Stimulated activated CD4-positive, alpha-beta T cell treated with anti-CD3 and anti-CD28 coated beads, TNF-alpha, amount 100 ng/mL, for 24 hours (primary cell): Measurements from ENCODE around the gene PGAM2.

Experiments
- DNase-seq, 3 experiments: peaks; one replicate each; pipeline ENCODE4 v3.0.0-alpha.2; 2020; ENCODE audit warnings: low read depth in 3 of 3

Gene PGAM2

GRCh38 chr7:44085546-44085945, 20.2 kb upstream of the PGAM2 start:
- DNase-seq, result no peak

GRCh38 chr7:44084701-44085100, 19.3 kb upstream of the PGAM2 start:
- no peak for DNase-seq

- DNase-seq, result no peak
These were observed 18.4 kb upstream of the PGAM2 start for GRCh38 chr7:44083796-44084195.

- DNase-seq, result peak; percentile 96 to 98 (median 97)
These were observed 17.3 kb upstream of the PGAM2 start for GRCh38 chr7:44082541-44083207.

DNA sequence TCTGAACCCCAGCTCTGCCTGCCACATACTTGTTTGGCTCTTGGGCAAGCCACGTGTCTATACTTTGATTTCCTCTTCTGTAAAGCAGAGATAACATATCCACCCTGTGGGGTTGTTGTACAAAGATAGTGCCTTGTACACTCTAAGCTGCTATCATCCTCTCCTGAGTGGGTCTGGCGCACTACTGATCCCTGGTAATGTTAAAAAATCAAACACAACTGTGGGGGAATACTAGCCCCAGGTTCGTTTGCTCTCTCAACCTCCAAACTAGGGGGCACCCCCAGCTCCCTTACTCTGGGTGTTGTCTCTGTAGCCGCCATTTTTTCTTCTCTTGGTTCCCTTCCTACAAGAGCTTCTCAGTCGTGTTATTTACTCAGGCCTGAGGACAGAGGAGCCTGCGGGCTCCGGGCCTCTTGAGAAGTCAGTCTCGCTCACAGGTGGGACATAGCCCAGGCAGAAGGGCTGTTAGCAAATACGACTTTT, 15.9 kb upstream of the PGAM2 start:
- DNase-seq, result no peak

GRCh38 chr7:44080686-44081265, 15.4 kb upstream of the PGAM2 start:
- DNase-seq, result no peak

DNA sequence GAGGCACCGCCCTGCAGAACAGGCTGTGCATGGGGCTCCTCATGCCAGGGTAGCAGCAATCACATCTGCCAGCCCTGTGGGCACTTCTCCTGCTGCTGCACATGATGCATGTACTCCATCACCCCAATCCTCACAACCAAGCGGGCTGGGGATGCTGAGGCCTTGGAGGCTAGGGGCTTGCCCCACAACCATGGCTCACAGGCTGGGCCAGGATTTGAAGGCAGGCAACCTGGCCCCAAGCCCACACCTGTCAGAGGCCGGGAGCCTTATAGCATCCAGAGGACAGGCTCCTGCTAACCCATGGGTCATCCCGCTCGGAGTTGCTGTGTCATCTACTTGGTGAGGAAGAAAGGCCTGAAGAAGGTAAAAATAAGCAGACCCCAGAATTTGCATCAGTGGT, 14.8 kb upstream of the PGAM2 start:
- DNase-seq, result no peak

DNA sequence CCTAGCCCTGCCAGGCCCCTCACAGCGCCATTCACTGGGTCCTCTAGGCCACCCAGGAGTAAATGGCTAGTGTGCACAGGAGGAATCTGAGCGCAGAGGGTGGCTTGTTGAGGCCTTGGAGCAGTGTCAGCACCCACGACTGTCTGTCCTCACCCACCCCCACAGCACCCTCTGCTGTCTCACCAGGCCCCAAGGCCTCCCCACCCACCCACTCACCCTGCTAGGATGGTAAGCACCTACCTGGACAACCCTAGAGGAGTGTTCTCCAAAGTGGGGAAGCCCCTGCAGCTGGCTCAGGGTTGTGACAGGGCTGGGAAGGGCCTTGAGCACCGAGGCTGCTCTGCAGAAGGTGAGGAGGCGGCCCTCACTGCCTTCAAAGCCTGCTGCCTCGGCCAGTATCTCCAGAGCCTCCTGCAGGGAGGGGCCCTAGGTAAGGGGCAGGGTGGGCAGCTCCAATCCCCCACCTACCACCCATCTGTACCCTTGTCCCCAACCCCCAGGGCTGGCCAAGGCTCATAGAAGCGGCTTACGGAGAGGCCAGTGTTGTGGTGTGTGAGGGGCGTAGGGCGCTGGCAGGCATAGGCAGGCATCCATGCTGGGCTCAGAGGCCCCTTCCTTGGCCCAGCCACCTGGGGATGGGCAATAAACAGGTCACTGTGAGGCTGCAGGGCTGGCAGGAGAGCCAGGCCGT, 14.1 kb upstream of the PGAM2 start:
- no peak for DNase-seq

GRCh38 chr7:44078521-44078920, 13.2 kb upstream of the PGAM2 start:
- no peak for DNase-seq

DNA sequence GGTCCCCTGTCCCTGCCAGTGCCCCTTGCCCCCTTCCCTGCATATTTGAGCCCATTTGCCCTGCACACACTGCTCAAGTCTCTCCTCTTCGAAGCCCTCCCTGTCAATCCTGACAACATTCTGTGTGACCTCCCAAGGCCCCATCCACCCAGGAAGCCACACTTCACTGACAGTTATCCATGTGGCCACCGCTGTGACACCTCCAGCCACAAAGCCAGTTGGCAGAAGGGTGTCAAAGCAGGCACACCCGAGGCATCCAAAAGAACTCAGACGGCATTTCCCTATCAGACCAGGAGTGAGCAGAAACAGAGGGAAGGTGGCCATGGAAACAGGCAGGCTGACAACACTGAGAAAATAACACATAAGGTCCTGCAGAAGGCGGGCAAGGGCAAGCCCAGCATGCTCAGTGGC, 12.3 kb upstream of the PGAM2 start:
- DNase-seq, result no peak

DNA sequence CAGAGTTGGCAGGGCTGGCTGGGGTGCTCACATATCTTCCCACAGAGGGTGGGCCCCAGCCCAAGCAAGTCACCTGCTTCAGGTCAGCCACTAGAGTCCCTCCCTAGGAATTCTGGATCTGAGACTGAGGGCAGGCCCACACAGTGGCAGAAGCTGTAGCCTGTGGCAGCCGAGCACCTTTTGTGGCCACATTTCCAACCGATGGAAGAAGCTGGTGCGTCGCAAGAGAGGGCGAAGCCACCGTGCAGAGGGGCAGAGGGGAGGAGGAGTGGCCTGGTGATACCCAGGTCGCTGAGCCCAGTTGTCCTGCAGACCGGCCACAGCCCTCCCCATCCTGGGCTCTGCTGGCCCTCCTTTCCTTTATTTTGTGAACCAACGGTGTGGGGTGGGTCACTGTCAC, 11.7 kb upstream of the PGAM2 start:
- DNase-seq, result no peak

DNA sequence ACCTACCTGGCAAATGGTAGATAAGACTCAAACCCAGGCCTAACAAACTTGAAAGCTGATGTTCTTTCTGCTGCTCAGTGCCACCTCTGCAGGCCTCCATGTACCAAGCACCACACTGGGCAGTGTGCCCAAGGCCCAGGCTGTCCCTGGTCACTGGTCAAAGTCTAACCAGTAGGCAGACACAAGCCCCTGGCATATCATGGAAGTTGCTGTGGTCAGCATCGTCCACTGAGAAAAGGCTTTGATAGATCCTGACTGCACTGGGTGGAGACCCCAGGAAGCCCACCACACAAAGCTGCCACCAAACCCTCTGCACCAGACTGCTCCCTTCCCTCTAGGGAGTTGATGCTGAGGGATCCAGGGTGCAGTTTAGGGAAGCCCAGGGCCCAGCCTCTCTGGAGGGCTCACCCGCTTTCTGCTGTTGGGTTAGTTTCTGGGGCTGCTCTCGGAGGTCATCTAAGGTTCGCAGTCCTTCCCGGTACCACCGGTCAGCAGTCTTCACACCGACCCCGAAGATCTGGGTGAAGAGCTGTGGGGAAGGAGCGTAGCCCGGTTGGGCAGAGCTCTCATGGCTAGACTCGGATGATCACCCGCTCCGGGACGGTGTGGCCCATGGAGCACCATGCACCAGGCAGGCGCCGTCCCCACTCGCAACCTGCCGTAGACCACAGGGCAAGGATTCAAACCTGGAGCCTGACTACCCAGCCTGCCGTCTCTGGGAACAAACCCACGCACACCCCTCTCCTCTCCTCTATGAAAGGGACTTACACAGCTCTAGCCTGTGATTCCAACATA, 10.9 kb upstream of the PGAM2 start:
- no peak for DNase-seq

DNA sequence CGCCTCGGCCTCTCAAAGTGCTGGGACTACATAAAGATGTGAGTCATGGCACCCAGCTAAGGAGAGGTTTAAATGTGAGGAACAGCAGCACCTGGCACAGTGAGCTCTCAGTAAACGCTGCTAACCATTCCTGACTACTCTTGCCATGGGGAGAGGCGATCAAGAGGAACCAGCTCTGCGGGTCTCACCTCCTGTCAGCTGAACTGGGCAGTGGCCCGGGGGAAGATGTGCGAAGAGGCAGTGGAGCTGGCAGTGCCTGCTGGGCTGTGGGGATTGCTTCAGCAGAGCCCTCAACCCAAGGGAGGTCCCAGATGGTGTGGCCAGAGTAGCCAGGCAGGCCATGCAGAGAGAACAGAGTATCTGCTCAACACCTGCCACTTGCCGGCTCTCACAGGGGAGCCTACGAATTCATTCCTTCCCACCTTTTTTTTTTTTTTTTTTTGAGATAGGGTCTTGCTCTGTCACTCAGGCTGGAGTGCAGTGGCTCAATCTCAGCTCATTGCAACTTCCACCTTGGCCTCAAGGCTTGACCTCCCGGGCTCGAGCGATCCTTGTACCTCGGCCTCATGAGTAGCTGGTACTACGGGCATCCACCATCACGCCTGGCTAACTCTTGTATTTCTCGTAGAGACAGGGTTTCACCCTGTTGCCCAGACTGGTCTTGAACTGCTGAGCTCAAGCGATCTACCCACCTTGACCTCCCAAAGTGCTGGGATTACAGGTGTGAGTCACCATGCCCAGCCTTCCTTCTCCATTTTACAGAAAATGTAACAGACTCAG, 10.1 kb upstream of the PGAM2 start:
- DNase-seq, result no peak

- no peak for DNase-seq
These were observed 9.0 kb upstream of the PGAM2 start for GRCh38 chr7:44074349-44074695.

- DNase-seq, result no peak
These were observed 8.4 kb upstream of the PGAM2 start for GRCh38 chr7:44073664-44074348.

DNA sequence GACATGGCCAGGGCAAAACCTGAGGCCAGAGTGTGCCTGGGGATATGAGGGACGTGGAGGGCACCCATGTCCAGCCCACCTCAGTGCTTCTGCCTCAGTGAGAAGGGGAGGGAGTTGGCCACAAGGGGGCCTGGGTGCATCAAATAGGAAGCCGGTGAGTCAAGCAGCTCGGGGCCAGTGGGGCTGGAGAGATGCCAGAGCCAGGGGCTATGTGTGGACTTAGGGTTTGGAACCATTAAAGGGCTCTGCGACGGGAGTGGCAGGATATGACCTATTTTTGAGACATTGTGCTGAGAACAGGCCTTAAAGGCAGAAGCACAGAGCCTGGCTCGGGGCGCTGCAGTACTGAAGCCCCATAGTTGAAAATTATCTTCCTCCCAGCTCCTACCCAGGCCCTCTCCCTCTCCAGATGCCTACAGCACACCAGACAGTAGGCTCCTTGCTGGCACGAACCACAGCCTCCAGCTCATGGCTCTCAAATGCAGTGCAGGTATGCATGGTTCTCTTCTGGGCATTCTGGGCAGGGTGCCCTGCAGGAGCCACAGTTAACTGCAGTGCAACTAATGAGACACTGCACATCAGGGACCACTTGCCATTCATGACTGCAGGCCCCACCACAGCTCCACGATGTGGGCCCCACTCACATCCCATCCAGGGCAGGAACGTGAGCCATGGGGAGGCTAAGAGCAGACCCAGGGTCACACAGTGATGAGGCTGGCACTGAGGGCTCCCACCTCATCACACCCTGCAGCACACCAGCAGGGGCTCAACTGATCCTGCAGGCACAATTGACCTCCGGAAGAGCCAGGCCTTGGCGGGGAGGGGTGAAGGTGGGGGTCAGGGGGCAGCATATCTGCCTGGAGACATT, 7.2 kb upstream of the PGAM2 start:
- peak in 1 of 3 experiments; percentile 39 for DNase-seq

DNA sequence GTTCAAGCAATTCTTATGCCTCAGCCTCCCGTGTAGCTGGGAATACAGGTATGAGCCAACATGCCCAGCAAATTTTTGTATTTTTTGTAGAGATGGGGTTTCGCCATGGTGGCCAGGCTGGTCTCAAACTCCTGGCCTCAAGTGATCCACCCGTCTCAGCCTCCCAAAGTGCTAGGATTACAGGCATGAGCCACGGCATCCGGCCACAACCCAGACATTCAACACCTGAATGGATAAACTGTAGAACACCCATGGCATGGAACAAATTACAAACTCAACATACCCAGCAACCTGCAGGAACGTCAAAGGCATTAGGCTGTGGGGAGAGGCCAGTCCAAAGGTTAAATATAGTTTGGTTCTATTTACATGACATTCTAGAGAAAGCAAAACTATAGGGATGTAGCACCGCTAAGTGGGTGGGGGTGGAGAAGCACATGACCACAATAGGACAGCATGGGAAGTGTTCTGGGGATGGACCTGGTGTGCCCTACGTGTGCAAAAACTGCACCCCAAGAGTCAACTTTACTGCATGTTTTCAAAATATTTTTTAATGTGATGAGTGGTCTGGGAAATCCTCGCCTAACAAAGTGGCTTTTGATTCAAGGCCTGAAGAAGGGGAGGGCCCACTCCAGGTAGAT, 6.5 kb upstream of the PGAM2 start:
- DNase-seq, result no peak

DNA sequence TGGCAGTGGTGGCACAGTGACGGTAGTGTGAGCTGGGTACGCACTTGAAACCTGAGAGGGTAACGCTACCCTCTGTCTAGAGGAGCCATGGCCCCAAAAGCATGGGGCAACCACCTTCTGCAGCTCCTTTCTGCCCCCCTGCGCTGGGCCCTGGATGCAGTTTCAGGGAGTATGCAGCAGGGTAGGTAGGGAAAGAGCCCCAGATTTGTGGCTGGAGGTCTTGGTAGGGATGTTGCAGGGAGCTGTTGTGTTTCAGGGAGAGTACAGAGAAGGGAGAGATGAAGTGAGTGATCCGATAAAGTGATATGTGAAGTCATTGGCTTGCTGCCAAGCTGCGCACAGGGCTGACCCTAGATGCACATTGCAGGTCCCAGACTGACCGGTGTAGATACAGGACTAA, 2.7 kb upstream of the PGAM2 start:
- no peak for DNase-seq
